Tongue (tissue), 2 donors: ENCODE data around the gene RNF128. TPM values are rescaled to one million over a fixed set of nuclear protein-coding genes. Genes with fewer than 3 reads are reported as not detected.
A peak's percentile ranks its signal among the peaks of the same experiment; 100 is the strongest.
"Not testable (repeated sequence)": the region's sequence is repeated elsewhere in the genome, so short reads cannot be mapped to it uniquely, and the experiment has no call there.

Experiments used
- DNase-seq: peaks from one replicate; pipeline ENCODE4 v3.0.0-alpha.2; 2015
- total RNA-seq: library from RNA; depleted of rRNA; stranded (reverse); fragments of >200 nt; gene quantifications from one replicate; pipeline ENCODE4 v1.2.3, GENCODE V29; 2014

RNF128 gene
- total RNA-seq, 1 donor from 2014 or later: 4.4 TPM

DNA sequence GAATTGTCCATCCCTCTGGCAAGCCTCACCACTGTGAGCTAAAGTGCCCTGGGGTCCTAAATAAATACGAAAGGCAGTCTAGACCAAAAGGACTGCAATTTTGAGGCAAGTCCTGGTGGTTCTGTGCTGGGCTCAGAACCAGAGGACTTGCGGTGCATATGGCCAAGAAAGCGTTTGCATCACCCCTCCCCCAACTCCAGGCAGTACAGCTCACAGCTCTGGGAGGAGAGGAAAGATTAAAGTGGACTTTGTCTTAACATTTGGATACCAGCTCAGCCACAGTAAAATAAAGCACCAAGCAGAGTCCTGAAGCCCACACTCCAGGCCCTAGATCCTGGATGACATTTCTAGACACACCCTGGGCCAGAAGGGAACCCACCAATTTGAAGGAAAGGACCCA, 24.9 kb downstream of the RNF128 start:
- DNase-seq: no peak

DNA sequence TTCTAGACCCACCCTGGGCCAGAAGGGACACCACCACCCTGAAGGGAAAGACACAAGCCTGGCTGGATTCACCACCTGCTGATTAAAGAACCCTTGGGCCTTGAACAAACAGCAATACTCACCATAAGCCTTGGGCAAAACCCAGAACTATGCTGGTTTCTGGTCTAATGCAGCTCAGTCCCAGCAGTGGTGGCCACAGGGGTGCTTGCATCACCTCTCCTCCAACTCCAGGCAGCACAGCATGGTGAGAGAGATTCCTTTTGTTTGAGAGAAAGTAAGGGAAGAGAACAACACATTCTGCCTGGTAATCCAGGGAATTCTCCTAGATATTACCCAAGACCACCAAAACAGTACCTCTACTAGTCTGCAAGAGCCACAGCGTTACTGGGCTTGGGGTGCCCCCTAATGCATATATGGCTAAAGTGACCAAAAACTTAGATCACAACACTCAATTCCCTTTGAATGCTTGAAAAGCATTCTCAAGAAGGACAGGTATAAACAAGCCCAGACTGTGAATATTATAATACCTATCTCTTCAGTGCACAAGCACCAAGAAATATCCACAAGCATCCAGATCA, 25.7 kb downstream of the RNF128 start:
- DNase-seq: no peak

- not testable (repeated sequence) for DNase-seq
These were observed 42.8 kb downstream of the RNF128 start for GRCh38 chrX:106769288-106769687.

DNA sequence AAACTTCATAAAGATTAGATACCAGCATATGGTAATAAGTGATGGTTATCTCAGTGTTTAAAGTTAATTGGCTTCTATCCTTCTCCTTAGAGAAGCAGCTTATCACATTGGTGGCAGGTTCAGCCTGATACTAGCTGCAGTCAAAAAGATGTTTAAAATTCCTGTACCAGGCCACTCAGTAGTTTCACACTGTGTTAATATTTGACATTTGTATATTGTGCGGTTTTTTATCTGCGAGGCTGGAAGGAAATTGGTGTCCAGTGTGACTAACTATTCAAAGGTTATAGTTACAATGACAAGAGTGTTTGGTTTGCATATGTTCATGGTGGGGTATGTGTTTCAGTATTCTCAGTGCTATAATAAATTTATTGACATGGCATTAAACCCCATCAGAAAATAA, 48.5 kb downstream of the RNF128 start:
- no peak for DNase-seq

DNA sequence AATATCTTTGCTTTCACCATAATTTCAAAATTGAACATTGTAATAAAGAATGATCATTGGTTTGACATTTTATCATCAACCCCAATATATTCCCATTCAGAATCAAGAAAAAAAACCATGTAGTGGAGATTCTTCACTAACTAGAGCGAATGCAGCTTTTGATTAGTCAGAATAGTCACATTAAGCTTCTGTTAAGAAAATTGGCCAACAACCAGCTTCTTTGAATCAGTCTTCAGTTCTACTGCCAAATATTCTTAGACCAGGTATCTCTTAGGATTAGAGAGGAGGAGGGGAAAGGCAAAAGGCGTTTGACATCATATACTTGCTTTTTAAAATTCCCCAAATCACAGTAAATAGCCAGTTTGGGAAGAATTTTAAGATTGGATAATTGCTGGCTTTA, 53.8 kb downstream of the RNF128 start:
- no peak for DNase-seq

DNA sequence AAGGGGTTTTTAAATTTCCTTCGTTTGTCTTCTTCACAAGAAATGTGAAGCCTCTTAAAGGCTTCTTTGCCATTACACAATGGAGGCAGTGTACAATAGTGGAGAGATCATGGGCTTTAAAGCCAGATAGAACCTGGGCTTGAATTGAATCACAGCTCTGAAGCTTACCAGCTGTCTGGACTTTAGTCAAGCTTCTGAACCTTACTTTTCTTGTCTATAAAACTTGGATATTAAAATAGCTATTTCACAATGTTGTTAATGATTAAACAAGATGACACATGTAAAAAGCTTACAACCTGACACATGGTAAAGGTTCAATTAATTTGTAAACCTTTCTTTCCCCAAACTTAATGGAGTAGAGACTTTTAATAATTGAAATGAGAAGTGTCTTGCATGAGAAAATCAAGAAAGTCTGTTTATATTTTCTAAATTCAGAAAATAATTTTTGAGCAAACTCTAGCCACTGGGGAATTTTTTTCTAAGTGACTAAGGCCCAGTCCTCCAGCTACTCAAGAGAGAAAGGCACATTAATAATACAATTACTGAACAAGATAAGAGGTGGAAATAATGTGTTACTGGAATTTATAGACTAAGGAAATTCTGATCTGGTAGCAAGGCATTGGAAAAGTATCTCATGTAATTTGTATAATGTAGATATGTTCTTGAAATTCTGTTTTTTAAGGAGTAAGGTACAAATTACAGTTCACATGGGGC, 54.3 kb downstream of the RNF128 start:
- no peak for DNase-seq

- no peak for DNase-seq
These were observed 57.2 kb downstream of the RNF128 start for GRCh38 chrX:106783716-106784115.

DNA sequence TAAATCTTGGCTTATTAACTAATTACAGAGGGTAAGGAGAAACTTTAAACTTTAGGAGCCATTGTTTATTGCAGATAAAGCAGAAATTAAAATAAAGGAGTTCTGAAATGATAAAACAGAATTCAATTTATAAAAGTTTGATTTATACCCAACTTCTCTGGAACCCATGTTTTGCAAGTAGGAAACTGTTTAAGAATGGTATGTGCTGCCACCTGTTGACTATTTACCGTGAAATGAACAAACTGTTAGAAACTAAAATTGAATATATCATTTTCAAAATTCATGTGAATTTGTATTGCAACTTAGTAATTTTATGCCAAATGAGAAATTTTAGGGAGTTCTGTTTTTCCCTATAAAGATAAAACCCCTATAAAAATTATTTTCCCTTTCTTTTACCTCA, 65.0 kb downstream of the RNF128 start:
- DNase-seq: peak; percentile 12

DNA sequence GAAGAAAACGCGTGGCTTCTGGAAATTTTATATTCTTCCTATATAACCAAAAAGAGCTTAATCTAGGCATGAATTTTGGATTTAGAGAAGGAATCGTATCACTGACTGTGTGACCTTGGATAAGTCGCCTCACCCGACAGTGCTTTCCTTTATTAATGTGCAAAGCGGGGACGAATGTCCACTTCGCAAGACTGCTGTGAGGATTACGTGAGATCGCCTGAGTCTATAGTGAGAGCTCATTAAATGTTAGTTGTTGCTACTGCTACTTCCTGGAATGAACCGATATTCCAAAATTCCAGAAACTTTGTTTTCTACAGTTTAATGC, 75.5 kb downstream of the RNF128 start:
- DNase-seq: no peak

GRCh38 chrX:106802388-106803275, 76.1 kb downstream of the RNF128 start, which contains the start of gene TBC1D8B:
TSS of gene TBC1D8B (plus strand) at chrX:106802673. CDS start at chrX:106802854, 181 bp downstream.
- DNase-seq: peak; percentile 94

DNA sequence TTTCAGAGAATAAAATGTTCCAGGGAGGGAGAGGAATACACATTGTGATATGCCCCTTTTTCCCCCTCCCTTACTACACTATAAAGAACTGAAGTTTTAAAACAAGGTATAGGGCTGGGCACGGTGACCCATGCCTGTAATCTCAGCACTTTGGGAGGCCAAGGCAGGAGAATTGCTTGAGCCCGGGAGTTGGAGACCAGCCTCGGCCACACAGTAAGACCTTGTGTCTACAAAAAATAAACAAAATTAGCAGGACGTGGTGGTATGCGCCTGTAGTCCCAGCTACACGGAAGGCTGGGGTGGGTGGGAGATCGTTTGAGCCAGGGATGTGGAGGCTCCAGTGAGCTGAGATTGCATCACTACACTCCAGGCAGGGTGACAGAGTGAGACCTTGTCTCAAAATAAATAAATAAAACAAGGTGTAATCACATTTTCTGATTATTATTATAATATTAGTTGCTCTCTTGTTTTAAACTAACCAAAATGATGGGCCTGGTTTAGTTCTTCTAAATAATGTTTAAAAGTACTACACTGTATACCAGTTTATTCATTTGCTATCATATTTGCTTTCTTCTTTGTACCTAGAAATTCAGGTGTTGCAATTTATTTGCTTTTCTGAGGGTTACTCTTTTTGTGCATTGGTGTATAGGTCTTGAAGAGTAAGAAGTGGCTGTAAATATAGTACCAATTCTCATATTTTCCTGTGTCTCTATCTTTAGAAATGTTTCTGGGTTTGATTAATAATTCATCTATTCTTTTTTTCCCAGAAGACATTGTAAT, 84.8 kb downstream of the RNF128 start:
- no peak for DNase-seq

GRCh38 chrX:106812930-106813329, 86.4 kb downstream of the RNF128 start:
- DNase-seq: not testable (repeated sequence)

DNA sequence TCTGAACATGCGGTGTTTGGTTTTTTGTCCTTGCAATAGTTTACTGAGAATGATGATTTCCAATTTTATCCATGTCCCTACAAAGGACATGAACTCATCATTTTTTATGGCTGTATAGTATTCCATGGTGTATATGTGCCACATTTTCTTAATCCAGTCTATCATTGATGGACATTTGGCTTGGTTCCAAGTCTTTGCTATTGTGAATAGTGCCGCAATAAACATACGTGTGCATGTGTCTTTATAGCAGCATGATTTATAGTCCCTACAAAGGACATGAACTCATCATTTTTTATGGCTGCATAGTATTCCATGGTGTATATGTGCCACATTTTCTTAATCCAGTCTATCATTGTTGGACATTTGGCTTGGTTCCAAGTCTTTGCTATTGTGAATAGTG, 87.6 kb downstream of the RNF128 start:
- DNase-seq: not testable (repeated sequence)

Other genes with a start within 250 kb of the RNF128 start
- gene RADX, start 114.7 kb upstream of the RNF128 start, total RNA-seq: 4.0 TPM
- gene TBC1D8B, start 76.0 kb downstream of the RNF128 start, total RNA-seq: 13.0 TPM
- not detected for gene RIPPLY1, start 176.6 kb downstream of the RNF128 start, total RNA-seq
- 1.3 TPM for gene CLDN2, start 193.7 kb downstream of the RNF128 start, total RNA-seq